ENCODE results near the gene FMNL2. TPM values are rescaled to one million over a fixed set of nuclear protein-coding genes. Genes with fewer than 3 reads are reported as not detected.

FMNL2 gene
- total RNA-seq, 1 experiment from 2014 or later: 33.6 TPM

DNA sequence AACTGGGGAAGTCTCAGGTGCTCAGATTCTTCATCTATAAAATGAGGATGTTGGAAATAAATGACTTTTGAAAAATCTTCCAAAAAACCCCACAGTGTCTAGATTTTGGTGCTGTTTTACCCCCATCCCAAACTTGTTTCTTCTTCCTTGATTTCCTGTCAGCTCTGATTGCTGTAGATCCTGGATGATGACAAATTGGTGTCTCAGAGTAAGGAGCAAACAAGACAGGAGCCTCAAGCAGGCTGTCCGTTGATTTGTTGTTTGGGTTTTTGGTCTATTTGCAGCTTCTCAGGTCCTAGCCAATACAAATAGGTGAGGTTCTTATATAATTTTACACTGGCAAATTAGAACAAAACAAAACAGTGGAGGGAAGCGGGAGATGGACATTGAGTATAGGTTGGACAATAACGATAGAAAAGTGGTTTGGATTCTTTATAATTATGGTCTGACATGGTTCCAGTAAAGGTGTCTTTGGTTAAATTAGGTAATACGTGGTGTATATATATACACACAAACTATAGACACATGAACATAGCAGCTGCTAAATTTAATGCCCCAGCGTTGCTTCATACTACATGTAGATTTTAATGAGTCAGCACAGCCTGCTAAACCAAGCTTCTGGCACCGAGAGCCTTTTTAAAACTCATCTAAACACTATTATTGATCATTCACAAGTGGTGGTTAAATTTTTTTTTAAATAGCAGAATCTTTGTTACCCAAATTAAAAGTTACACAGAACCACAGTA is 142.5 kb downstream of the FMNL2 start:
- Histone ChIP-seq H3K27me3 (ENCODE audit: control insufficient read depth, insufficient read depth, low read length) (no peaks in the 10 kb centered on the region), H3K4me1 (ENCODE audit: control insufficient read depth, insufficient read depth, low read length) (peaks cover 40% of the 10 kb centered on the region), H3K9me3 (ENCODE audit: control insufficient read depth, insufficient read depth, low read depth, low read length) (no peaks in the 10 kb centered on the region), H3K4me3 (ENCODE audit: low read depth in 2 of 2, low read length in 2 of 2) (no peak overlapping the region), H3K36me3 (ENCODE audit: control insufficient read depth, insufficient read depth, low read length) (no peaks in the 10 kb centered on the region), H3K27ac (ENCODE audit: low read length) (peak overlapping the region; percentile 35; the same call in 1 of the 2 replicates)
- in situ Hi-C loops (cut with HindIII; ENCODE audit: low pct_unique_long_range_greater_than_20kb, low sequenced_read_pairs): no loop called here
- BruUV-seq (replicated peaks): no TSS peak
- TF ChIP-seq, protein P1, sequence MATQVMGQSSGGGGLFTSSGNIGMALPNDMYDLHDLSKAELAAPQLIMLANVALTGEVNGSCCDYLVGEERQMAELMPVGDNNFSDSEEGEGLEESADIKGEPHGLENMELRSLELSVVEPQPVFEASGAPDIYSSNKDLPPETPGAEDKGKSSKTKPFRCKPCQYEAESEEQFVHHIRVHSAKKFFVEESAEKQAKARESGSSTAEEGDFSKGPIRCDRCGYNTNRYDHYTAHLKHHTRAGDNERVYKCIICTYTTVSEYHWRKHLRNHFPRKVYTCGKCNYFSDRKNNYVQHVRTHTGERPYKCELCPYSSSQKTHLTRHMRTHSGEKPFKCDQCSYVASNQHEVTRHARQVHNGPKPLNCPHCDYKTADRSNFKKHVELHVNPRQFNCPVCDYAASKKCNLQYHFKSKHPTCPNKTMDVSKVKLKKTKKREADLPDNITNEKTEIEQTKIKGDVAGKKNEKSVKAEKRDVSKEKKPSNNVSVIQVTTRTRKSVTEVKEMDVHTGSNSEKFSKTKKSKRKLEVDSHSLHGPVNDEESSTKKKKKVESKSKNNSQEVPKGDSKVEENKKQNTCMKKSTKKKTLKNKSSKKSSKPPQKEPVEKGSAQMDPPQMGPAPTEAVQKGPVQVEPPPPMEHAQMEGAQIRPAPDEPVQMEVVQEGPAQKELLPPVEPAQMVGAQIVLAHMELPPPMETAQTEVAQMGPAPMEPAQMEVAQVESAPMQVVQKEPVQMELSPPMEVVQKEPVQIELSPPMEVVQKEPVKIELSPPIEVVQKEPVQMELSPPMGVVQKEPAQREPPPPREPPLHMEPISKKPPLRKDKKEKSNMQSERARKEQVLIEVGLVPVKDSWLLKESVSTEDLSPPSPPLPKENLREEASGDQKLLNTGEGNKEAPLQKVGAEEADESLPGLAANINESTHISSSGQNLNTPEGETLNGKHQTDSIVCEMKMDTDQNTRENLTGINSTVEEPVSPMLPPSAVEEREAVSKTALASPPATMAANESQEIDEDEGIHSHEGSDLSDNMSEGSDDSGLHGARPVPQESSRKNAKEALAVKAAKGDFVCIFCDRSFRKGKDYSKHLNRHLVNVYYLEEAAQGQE (IDR thresholded peaks at IDR 0.05; ENCODE audit: insufficient read depth in 1 of 2, low read depth in 2 of 2, low read length in 1 of 2): no peak
- TF ChIP-seq TCF7L2 (IDR thresholded peaks at IDR 0.05; ENCODE audit: low read depth, low read length) (no peak), POLR2AphosphoS5 (IDR thresholded peaks at IDR 0.05; ENCODE audit: low read depth, low read length) (no peak), CTCF (IDR thresholded peaks at IDR 0.05) (no peak), SIN3A (IDR thresholded peaks at IDR 0.05; ENCODE audit: borderline replicate concordance, insufficient read depth, low read depth, low read length) (no peak)
- ChIA-PET POLR2A (interaction anchor here (1.5 kb wide), 1 partner anchor 13 kb away, joined by 3 read pairs; no protein-coding TSS in a partner anchor), CTCF (no interaction called here)
- DNase-seq (ENCODE audit: low read depth, low spot score): no peak
- ATAC-seq: no peak
- intact Hi-C loops (cut with micrococcal nuclease; ENCODE audit: unreplicated experiment): no loop called here

DNA sequence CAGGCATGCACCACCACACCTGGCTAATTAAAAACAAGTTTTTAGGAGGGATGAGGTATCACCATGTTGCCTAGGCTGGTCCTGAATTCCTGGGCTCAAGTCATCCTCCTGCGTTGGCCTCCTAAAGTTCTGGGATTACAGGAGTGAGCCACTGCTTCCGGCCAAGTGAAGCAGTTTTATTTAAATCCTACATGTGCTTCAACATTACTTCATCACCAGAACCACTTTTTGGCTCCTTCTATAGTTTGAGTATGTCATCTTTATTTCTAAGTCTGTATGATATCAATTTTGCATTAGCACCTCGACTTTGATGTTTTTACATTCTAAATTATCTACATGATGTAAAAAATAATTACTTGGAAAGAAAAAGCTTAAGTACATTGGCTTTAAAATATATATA is 144.3 kb downstream of the FMNL2 start:
- intact Hi-C loops (cut with micrococcal nuclease; ENCODE audit: unreplicated experiment): no loop called here
- no peaks in the 10 kb centered on the region for H3K36me3 ChIP-seq (ENCODE audit: control insufficient read depth, insufficient read depth, low read length)
- DNase-seq (ENCODE audit: low read depth, low spot score) (no peak), ATAC-seq (no peak)
- ChIA-PET POLR2A (interaction anchor here (0.6 kb wide), 2 partner anchors 10 to 278 kb away, joined by 5 read pairs; no protein-coding TSS in a partner anchor), CTCF (no interaction called here)
- no peaks in the 10 kb centered on the region for H3K27me3 ChIP-seq (ENCODE audit: control insufficient read depth, insufficient read depth, low read length)
- no peaks in the 10 kb centered on the region for H3K9me3 ChIP-seq (ENCODE audit: control insufficient read depth, insufficient read depth, low read depth, low read length)
- TF ChIP-seq, protein P1 (IDR thresholded peaks at IDR 0.05; ENCODE audit: insufficient read depth in 1 of 2, low read depth in 2 of 2, low read length in 1 of 2): no peak
- no peak for TF ChIP-seq TCF7L2 (IDR thresholded peaks at IDR 0.05; ENCODE audit: low read depth, low read length)
- BruUV-seq (replicated peaks): no TSS peak
- in situ Hi-C loops (cut with HindIII; ENCODE audit: low pct_unique_long_range_greater_than_20kb, low sequenced_read_pairs): no loop called here
- peaks cover 33% of the 10 kb centered on the region for H3K4me1 ChIP-seq (ENCODE audit: control insufficient read depth, insufficient read depth, low read length)
- H3K27ac ChIP-seq (ENCODE audit: low read length): no peak overlapping the region
- no peak overlapping the region for H3K4me3 ChIP-seq (ENCODE audit: low read depth in 2 of 2, low read length in 2 of 2)

All from Panc1 (cell line).